ENCODE data around the gene SLC12A3.

Gene SLC12A3

DNA sequence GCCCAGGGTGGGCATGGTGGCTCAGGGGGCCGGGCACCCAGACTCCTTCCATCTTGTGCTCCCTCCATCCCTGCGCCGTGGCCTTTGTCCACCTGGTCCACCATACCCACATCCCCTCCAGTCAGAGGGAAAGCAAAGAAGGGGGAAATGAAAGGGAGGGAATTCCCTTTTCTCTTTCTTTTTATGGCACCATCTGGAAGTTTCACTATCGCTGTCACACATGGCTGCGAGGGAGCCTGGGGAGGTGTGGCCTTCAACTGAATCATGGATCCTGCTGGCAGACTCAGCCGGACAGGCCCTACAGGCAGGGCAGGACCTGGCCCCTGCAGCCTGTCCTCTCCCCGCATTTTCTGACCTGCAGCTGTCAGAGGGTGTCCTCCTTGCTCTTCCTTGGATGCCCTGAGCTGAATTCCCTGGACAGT lies 6.2 kb downstream of the SLC12A3 start:
- TF ChIP-seq CTCF (IDR thresholded peaks at IDR 0.05; ENCODE audit: extremely low read depth, insufficient read depth, missing control alignments) = peak; percentile 24
- in situ Hi-C loops (cut with MboI; ENCODE audit: low pct_unique_long_range_greater_than_20kb, low sequenced_read_pairs, unreplicated experiment) = no loop called here
- DNase-seq (ENCODE audit: low spot score) = peak; percentile 58

DNA sequence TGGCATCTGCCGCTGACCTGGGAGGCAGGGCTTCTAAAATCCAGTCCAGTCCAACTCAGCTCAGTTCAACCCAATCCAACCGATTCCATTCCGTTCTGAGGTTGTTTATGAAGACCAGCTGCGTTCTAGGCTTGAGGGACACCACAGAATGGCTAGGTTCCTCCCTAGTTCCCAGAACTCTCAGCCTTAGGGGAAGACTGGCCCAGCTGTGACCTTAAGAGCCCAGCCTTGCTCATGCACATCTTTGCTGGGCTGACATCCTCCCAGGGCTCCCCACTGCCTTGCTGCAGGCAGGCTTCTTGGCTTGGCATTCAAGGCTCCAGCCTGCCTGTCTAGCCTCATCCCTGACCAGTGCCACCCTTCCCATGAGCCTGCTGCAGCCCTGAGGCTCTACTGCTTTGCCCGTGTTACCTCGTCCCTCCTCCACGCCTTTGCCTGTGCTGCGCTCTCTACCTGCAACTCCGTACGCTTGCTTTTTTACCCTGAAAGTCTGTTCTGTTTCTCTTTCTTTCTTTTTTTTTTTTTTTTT lies 7.9 kb downstream of the SLC12A3 start:
- in situ Hi-C loops (cut with MboI; ENCODE audit: low pct_unique_long_range_greater_than_20kb, low sequenced_read_pairs, unreplicated experiment) = no loop called here
- DNase-seq (ENCODE audit: low spot score) = no peak
- TF ChIP-seq CTCF (IDR thresholded peaks at IDR 0.05; ENCODE audit: extremely low read depth, insufficient read depth, missing control alignments) = no peak

DNA sequence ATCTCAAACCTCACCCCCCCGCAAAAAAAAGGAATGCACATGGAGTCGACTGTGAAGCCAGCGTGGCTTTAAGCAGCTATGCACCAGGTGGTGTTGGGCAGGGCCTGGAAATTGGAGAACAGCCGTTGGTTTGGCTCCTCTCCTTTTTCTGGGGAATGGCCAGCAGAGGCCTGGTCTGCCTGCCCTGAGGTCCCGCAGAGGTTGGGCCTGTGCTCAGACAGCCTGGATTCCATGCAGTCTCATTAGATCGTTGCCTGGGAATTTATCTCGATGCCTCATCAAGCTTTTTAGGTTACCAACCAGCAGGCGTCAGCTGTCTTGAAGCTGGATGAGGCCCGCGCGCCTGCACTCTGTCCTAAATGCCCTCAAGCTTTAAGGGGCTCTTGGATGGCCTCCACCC lies 9.8 kb downstream of the SLC12A3 start:
- no peak for TF ChIP-seq CTCF (IDR thresholded peaks at IDR 0.05; ENCODE audit: extremely low read depth, insufficient read depth, missing control alignments)
- in situ Hi-C loops (cut with MboI; ENCODE audit: low pct_unique_long_range_greater_than_20kb, low sequenced_read_pairs, unreplicated experiment) = no loop called here
- no peak for DNase-seq (ENCODE audit: low spot score)

- in situ Hi-C loops (cut with MboI; ENCODE audit: low pct_unique_long_range_greater_than_20kb, low sequenced_read_pairs, unreplicated experiment) = no loop called here
- DNase-seq (ENCODE audit: low spot score) = no peak
- no peak for TF ChIP-seq CTCF (IDR thresholded peaks at IDR 0.05; ENCODE audit: extremely low read depth, insufficient read depth, missing control alignments)
Measured at GRCh38 chr16:56876048-56876447, 11.0 kb downstream of the SLC12A3 start.

- TF ChIP-seq CTCF (IDR thresholded peaks at IDR 0.05; ENCODE audit: extremely low read depth, insufficient read depth, missing control alignments) = no peak
- no peak for DNase-seq (ENCODE audit: low spot score)
- in situ Hi-C loops (cut with MboI; ENCODE audit: low pct_unique_long_range_greater_than_20kb, low sequenced_read_pairs, unreplicated experiment) = no loop called here
Measured at GRCh38 chr16:56877486-56878182, 12.6 kb downstream of the SLC12A3 start.

DNA sequence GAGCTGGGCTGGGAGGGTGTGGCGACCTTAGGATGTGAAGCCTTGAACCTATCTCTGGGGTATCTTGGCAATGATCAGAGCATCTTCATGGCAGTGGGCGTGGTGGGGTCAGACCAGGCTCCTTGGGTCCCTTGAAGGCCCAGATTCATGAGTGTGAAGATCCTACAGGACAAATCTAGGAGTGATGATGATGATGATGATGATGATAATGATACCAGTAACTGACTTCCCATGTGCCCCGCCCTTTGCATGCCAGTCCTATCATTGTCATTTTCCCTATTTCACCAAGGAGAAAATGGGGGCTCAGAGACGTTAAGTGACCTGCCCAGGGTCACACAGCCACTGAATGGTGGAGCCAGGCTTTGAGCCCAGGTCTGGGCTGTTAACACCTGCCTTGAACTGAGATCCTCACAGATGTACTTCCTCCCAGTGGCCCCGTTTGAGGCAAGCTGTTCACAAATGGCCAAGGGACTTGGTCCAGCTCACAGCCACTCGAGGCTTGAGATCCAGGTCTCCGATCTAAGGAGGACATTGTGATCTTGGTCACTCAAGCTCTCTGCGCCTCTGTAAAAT lies 13.4 kb downstream of the SLC12A3 start:
- DNase-seq (ENCODE audit: low spot score) = no peak
- TF ChIP-seq CTCF (IDR thresholded peaks at IDR 0.05; ENCODE audit: extremely low read depth, insufficient read depth, missing control alignments) = no peak
- in situ Hi-C loops (cut with MboI; ENCODE audit: low pct_unique_long_range_greater_than_20kb, low sequenced_read_pairs, unreplicated experiment) = no loop called here

All from GM13977 (cell line).